ENCODE data around the gene BAHD1. TPM values are rescaled to one million over a fixed set of nuclear protein-coding genes. Genes with fewer than 3 reads are reported as not detected.
A peak's percentile ranks its signal among the peaks of the same experiment; 100 is the strongest.

The BAHD1 gene
- total RNA-seq, 1 donor from 2014 or later, result 10.6 TPM

- no peak for DNase-seq (ENCODE audit: low read depth)
Measured at GRCh38 chr15:40464595-40465185, 23.9 kb downstream of the BAHD1 start.

GRCh38 chr15:40465939-40466338 lies 25.2 kb downstream of the BAHD1 start:
- no peak for DNase-seq (ENCODE audit: low read depth)

- no peak for DNase-seq (ENCODE audit: low read depth)
Measured at GRCh38 chr15:40466426-40467260, 25.9 kb downstream of the BAHD1 start.

- DNase-seq (ENCODE audit: low read depth), result no peak
Measured at GRCh38 chr15:40467261-40467615, 26.5 kb downstream of the BAHD1 start.

- no peak for DNase-seq (ENCODE audit: low read depth)
Measured at GRCh38 chr15:40468898-40469331, 28.2 kb downstream of the BAHD1 start.

- no peak for DNase-seq (ENCODE audit: low read depth)
Measured at GRCh38 chr15:40469776-40470390, 29.1 kb downstream of the BAHD1 start.

GRCh38 chr15:40470423-40471104 lies 29.8 kb downstream of the BAHD1 start, which contains the start of gene CHST14:
TSS of gene CHST14 (plus strand) at chr15:40470984. CDS start at chr15:40471214, 230 bp downstream.
- DNase-seq (ENCODE audit: low read depth), result peak; percentile 62

- DNase-seq (ENCODE audit: low read depth), result peak; percentile 10
Measured at GRCh38 chr15:40471105-40471807, 30.5 kb downstream of the BAHD1 start.

GRCh38 chr15:40471808-40472150 lies 31.0 kb downstream of the BAHD1 start:
- DNase-seq (ENCODE audit: low read depth), result peak; percentile 20

GRCh38 chr15:40472171-40472727 lies 31.5 kb downstream of the BAHD1 start:
- peak; percentile 22 for DNase-seq (ENCODE audit: low read depth)

GRCh38 chr15:40474581-40474980 lies 33.8 kb downstream of the BAHD1 start:
- DNase-seq (ENCODE audit: low read depth), result no peak

GRCh38 chr15:40477642-40478327 lies 37.0 kb downstream of the BAHD1 start:
- DNase-seq (ENCODE audit: low read depth), result no peak

- DNase-seq (ENCODE audit: low read depth), result no peak
Measured at GRCh38 chr15:40479024-40479423, 38.3 kb downstream of the BAHD1 start.

GRCh38 chr15:40481341-40482074 lies 40.8 kb downstream of the BAHD1 start:
- peak; percentile 30 for DNase-seq (ENCODE audit: low read depth)

- DNase-seq (ENCODE audit: low read depth), result no peak
Measured at GRCh38 chr15:40483919-40484318, 43.2 kb downstream of the BAHD1 start.

GRCh38 chr15:40486066-40486770 lies 45.5 kb downstream of the BAHD1 start:
- no peak for DNase-seq (ENCODE audit: low read depth)

- DNase-seq (ENCODE audit: low read depth), result no peak
Measured at GRCh38 chr15:40487816-40488682, 47.3 kb downstream of the BAHD1 start.
